GM12801 (cell line): Measurements from ENCODE around the gene CHD6.

Experiments
- TF ChIP-seq, protein P1 (sequence below): IDR thresholded peaks from one replicate; pipeline ENCODE4 v1.5.1; 2011; ENCODE audit warnings: control low read depth; ENCODE audit not compliant: insufficient read length; ENCODE audit errors: extremely low read depth

The CHD6 gene

GRCh38 chr20:41567615-41568014, 50.6 kb downstream of the CHD6 start:
- TF ChIP-seq, protein P1, sequence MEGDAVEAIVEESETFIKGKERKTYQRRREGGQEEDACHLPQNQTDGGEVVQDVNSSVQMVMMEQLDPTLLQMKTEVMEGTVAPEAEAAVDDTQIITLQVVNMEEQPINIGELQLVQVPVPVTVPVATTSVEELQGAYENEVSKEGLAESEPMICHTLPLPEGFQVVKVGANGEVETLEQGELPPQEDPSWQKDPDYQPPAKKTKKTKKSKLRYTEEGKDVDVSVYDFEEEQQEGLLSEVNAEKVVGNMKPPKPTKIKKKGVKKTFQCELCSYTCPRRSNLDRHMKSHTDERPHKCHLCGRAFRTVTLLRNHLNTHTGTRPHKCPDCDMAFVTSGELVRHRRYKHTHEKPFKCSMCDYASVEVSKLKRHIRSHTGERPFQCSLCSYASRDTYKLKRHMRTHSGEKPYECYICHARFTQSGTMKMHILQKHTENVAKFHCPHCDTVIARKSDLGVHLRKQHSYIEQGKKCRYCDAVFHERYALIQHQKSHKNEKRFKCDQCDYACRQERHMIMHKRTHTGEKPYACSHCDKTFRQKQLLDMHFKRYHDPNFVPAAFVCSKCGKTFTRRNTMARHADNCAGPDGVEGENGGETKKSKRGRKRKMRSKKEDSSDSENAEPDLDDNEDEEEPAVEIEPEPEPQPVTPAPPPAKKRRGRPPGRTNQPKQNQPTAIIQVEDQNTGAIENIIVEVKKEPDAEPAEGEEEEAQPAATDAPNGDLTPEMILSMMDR = no peak

DNA sequence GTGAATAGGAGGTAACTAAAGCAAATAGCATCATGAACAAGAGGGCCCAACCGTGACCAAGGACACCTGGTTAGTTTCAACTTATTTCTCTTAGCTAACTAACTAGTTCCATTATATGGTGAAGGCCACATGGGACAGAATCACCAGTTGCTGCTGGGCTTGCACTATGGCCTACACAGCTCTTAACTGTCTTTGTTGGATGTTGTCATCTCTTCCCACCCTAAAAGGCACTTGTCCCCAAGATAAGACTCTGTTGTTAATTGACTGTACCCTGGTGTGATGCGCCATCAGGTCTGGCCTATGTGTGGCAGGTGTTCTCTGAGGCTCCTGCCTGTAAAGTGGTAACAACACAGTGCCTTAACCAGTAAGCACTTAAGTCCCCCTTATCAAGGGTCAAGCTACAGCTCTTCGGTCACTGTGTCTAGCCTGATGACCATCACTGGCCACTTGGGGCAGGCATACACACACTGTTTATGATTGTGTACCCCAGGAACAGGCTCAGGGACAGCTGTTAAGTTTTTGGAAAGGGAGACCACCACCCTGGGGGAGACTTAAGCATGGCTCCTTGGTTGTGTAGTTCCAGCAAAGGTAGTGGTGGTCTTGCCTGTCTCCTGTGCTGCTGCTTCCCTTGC, 51.2 kb downstream of the CHD6 start:
- TF ChIP-seq, protein P1 = no peak

DNA sequence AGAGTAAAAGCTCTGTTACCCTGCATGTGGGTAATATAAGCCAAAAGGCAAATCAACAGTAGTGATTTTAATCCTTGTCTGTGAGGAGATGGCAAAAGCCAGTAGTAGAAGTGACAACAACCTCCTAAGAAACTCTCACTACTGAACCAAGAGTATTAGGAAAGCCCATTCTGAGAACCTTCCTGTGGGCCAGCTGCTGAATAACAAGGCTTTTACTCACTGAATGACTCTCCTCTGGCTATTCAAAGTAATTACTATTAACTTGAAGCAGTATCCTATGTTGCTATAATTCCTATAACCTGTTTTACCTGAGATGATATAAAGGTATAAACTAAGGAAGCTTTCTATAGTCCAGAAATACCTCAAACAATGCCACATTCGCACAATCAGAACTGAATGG, 55.1 kb downstream of the CHD6 start:
- TF ChIP-seq, protein P1 = no peak

GRCh38 chr20:41560970-41561369, 57.2 kb downstream of the CHD6 start:
- TF ChIP-seq, protein P1 = no peak

- TF ChIP-seq, protein P1 = no peak
These were observed 58.5 kb downstream of the CHD6 start for GRCh38 chr20:41559658-41560057.

DNA sequence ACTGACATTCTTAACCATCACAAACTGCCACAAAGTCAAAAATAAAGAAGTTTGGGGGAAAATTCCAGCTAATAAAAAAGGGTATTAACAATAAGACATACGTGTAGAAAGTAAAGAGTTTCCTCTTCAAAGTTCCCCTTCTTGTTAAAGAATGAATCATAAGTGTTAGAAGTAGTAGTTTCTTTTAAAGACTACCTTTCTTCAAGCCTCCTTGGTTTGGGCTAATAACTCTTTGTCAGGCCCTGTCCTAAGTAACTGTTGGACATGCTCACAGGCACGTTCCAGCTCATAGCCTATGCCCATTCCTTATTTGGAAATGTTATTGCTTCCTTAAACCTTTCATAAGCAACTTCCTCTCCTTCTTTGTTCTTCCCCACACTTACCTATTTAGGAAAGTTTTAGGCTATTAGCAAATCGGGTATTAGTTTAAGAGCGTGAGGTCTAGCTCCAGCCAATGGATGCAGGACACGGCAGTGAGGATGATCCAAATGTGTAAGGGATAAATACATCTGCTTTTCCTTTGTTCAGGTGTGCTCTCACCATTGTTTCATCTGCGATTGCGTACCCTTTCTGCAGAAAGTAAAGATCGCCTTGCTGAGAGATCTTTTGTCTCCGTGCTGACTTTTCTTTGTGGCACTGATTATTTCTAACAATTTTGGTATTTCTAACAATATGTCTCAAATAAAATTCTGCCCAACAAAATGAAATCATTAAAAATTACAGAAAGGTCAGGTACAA, 64.9 kb downstream of the CHD6 start:
- TF ChIP-seq, protein P1 = no peak

DNA sequence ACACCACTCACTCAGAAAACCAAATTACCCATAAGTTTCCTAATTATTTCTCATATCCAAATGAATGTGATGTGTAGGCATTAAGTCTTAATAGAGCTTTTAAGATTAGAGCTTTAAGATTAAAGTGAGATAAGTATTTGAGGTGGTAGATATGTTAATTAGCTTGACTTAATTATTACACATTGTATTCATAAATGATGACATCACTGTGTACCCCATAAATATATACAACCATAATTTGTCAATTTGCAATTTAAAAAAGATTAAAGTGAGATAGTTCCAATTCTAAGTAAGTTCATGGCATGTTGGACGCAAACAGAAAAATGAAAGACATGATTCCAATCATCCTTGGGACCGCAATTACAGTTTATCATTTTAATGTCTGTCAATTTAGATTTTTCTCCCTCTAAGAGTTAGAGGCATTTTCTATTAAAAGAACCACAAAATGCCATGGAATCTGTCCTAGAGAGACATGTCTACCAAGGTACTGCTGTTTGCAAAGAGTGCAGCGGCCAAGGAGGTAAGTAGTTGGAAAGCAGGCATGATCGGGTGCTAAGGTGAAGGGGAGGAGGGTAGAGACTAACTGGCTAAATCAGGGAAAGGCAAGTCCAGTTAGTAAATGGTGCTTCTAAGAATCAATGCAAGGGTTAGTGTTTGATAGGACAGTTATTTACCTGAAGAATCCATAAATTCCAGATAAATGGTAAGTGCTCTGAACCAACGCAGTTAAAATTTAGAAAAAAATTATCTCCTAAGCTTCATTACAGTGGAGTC, 65.7 kb downstream of the CHD6 start:
- TF ChIP-seq, protein P1 = no peak
